Caco-2 (cell line): ENCODE measurements around the gene USP20. TPM values are rescaled to one million over a fixed set of nuclear protein-coding genes. Genes with fewer than 3 reads are reported as not detected.

Source experiments
- BruUV-seq: library from RNA; stranded (reverse); fragments of 400-500 nt; replicated peaks from 2 replicates; lab custom pipeline; 2021; lab: Mats Ljungman, UMichigan
- CTCF ChIA-PET: fragments of 300-600 bp; sonication (Branson Sonifier 250); formaldehyde crosslinking; loops from one replicate; lab custom pipeline; 2022; ENCODE audit warnings: antibody characterized with exemption; lab: Charles Lee
- POLR2A ChIA-PET: fragments of 300-600 bp; sonication (Branson Sonifier 250); formaldehyde crosslinking; loops from one replicate; lab custom pipeline; 2022; ENCODE audit warnings: antibody characterized with exemption; lab: Charles Lee
- DNase-seq, 2 experiments: peaks; one replicate each; pipeline versions ENCODE4 v3.0.0 to v3.0.0-alpha.2; 2020 to 2022
- H3K27me3 ChIP-seq: replicated peaks from 2 replicates; pipeline ENCODE4 v1.6.0; 2011; ENCODE audit warnings: low read length; ENCODE audit not compliant: control insufficient read depth, insufficient read depth
- H3K36me3 ChIP-seq: 2 replicates; pipeline ENCODE4 v1.5.1; 2011; ENCODE audit warnings: low read length; ENCODE audit not compliant: control insufficient read depth, insufficient read depth
- H3K4me1 ChIP-seq: fragments of 250-450 bp; sonication (Bioruptor Pico); 2 replicates; pipeline ENCODE4 v1.5.1; 2020; ENCODE audit warnings: mild to moderate bottlenecking
- H3K4me3 ChIP-seq: 2 replicates; pipeline ENCODE4 v1.5.1; 2011; ENCODE audit warnings: low read depth, mild to moderate bottlenecking, control low read depth, low read length
- H3K9me3 ChIP-seq: fragments of 250-450 bp; sonication (Bioruptor Pico); 2 replicates; pipeline ENCODE4 v1.5.1; 2020; ENCODE audit warnings: mild to moderate bottlenecking, moderate library complexity
- H3K27ac Mint-ChIP-seq: one replicate; pipeline ENCODE4 v1.8.0; 2022; ENCODE audit warnings: mixed read lengths; ENCODE audit not compliant: unreplicated experiment
- H3K27me3 Mint-ChIP-seq: one replicate; pipeline ENCODE4 v1.8.0; 2022; ENCODE audit warnings: mixed read lengths; ENCODE audit not compliant: insufficient read depth, unreplicated experiment
- H3K36me3 Mint-ChIP-seq: one replicate; pipeline ENCODE4 v1.8.0; 2022; ENCODE audit warnings: mild to moderate bottlenecking, mixed read lengths; ENCODE audit not compliant: insufficient read depth, unreplicated experiment
- H3K4me1 Mint-ChIP-seq: one replicate; pipeline ENCODE4 v1.8.0; 2022; ENCODE audit warnings: low read depth, mixed read lengths; ENCODE audit not compliant: unreplicated experiment
- H3K4me3 Mint-ChIP-seq: one replicate; pipeline ENCODE4 v1.8.0; 2022; ENCODE audit warnings: mild to moderate bottlenecking, moderate library complexity, mixed read lengths; ENCODE audit not compliant: unreplicated experiment
- H3K9me3 Mint-ChIP-seq: one replicate; pipeline ENCODE4 v1.8.0; 2022; ENCODE audit warnings: mixed read lengths; ENCODE audit not compliant: unreplicated experiment
- intact Hi-C: fragments of 100-400 bp; cut with micrococcal nuclease; formaldehyde crosslinking; loops from one replicate; pipeline ENCODE4 v1.10.0; 2022; ENCODE audit not compliant: unreplicated experiment
- total RNA-seq: library from RNA; stranded (reverse); gene quantifications from 2 replicates; pipeline ENCODE4 v1.2.3, GENCODE V29; 2022
- TF ChIP-seq, protein P1 (sequence below), 2 experiments: fragments of 200-600 bp in 1 of 2; IDR thresholded peaks; 1 replicate in 1 of 2; 2 replicates in 1 of 2; pipeline versions ENCODE4 v1.5.1 to v1.8.0; 2011 to 2022; ENCODE audit warnings: antibody characterized with exemption in 1 of 2, control low read depth in 1 of 2, inconsistent platforms in 1 of 2, low read depth in 1 of 2, low read length in 1 of 2, mild to moderate bottlenecking in 1 of 2, moderate library complexity in 1 of 2; ENCODE audit not compliant: insufficient read depth in 1 of 2, severe bottlenecking in 1 of 2, unreplicated experiment in 1 of 2

The USP20 gene
- total RNA-seq, 1 experiment from 2014 or later, result 13.9 TPM

DNA sequence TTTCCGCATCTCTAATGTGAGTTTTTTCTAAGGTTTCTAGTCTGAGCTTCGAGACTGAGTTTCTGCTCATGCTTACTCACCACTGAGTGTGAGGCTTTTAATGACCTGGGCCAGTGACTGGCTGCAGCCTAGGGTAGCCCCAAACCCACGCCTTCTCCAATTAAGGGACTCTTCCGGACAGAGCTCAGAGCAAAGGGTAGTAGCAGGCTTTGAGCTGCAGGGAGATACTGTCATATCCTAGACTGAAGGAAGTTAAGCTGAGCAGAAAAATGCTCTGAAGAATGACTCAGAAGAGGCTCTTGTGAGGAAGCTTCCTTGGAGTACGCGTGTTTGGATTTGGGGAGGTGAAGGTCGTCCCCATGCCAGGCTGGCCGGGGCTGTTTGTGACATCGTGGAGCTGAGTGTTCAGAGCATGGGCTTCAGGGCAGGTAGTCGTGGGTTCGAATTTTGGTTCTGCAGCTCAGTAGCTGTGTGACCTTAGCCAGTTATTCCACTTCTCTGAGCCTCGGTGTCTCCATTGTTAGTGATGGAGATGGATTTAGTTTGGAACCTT, 3.5 kb downstream of the USP20 start:
- H3K9me3 Mint-ChIP-seq, result no peaks in the 10 kb centered on the region

GRCh38 chr9:129839324-129840023, 4.2 kb downstream of the USP20 start:
- intact Hi-C loops, result no loop called here
- no TSS peak for BruUV-seq
- no peak overlapping the region for H3K4me3 ChIP-seq
- no peaks in the 10 kb centered on the region for H3K9me3 Mint-ChIP-seq
- H3K27ac Mint-ChIP-seq, result no peak overlapping the region
- peaks cover 13% of the 10 kb centered on the region for H3K36me3 Mint-ChIP-seq
- DNase-seq, result no peak
- H3K9me3 ChIP-seq, result no peaks in the 10 kb centered on the region
- ChIA-PET CTCF (no interaction called here), POLR2A (no interaction called here)
- no peaks in the 10 kb centered on the region for H3K27me3 ChIP-seq
- no peaks in the 10 kb centered on the region for H3K36me3 ChIP-seq
- no peaks in the 10 kb centered on the region for H3K4me1 Mint-ChIP-seq
- H3K27me3 Mint-ChIP-seq, result no peaks in the 10 kb centered on the region
- H3K4me1 ChIP-seq, result no peaks in the 10 kb centered on the region
- H3K4me3 Mint-ChIP-seq, result no peak overlapping the region
- TF ChIP-seq, protein P1, sequence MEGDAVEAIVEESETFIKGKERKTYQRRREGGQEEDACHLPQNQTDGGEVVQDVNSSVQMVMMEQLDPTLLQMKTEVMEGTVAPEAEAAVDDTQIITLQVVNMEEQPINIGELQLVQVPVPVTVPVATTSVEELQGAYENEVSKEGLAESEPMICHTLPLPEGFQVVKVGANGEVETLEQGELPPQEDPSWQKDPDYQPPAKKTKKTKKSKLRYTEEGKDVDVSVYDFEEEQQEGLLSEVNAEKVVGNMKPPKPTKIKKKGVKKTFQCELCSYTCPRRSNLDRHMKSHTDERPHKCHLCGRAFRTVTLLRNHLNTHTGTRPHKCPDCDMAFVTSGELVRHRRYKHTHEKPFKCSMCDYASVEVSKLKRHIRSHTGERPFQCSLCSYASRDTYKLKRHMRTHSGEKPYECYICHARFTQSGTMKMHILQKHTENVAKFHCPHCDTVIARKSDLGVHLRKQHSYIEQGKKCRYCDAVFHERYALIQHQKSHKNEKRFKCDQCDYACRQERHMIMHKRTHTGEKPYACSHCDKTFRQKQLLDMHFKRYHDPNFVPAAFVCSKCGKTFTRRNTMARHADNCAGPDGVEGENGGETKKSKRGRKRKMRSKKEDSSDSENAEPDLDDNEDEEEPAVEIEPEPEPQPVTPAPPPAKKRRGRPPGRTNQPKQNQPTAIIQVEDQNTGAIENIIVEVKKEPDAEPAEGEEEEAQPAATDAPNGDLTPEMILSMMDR (IDR thresholded peaks at IDR 0.05; ENCODE audit: insufficient read depth in 1 of 2, low read depth in 1 of 2, low read length in 1 of 2, severe bottlenecking in 1 of 2, unreplicated experiment in 1 of 2), result no peak

More for the DNA sequence above, 3.5 kb downstream of the USP20 start:
- Mint-ChIP-seq H3K4me3 (no peak overlapping the region), H3K36me3 (peaks cover 13% of the 10 kb centered on the region), H3K27ac (no peak overlapping the region), H3K4me1 (peaks cover 5% of the 10 kb centered on the region), H3K27me3 (no peaks in the 10 kb centered on the region)
- no peak for DNase-seq
- CTCF ChIA-PET, result no interaction called here
- Histone ChIP-seq H3K4me1 (peaks cover 3% of the 10 kb centered on the region; the same call in 1 of the 2 replicates), H3K9me3 (no peaks in the 10 kb centered on the region), H3K36me3 (no peaks in the 10 kb centered on the region), H3K27me3 (no peaks in the 10 kb centered on the region), H3K4me3 (no peak overlapping the region)
- POLR2A ChIA-PET, result no interaction called here
- intact Hi-C loops, result no loop called here
- BruUV-seq, result no TSS peak
- TF ChIP-seq, protein P1 (IDR thresholded peaks at IDR 0.05; ENCODE audit: insufficient read depth in 1 of 2, low read depth in 1 of 2, low read length in 1 of 2, severe bottlenecking in 1 of 2, unreplicated experiment in 1 of 2), result no peak

DNA sequence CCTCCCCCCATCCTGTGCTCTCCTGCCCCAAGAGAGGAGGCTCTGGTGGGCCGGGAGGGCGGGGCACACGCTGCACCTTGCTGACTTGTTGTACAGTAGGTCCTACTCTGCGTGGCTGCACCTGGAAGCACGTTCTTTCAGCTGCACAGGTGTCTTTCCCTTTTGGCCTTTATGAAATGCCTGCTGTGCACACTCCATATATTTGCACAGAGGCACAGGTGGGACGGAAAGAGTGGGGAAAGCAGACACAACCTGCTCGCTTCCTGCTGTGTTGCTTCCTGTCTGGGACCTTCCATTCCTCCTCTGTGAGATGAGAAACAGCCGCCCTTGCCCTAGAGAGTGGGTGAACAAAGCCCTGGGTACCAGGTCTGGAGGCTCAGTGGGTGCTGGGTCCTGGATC, 4.8 kb downstream of the USP20 start:
- H3K27me3 Mint-ChIP-seq, result no peaks in the 10 kb centered on the region
- peaks cover 8% of the 10 kb centered on the region for H3K36me3 Mint-ChIP-seq
- no peak overlapping the region for H3K4me3 Mint-ChIP-seq
- no peak for DNase-seq
- intact Hi-C loops, result no loop called here
- no peak overlapping the region for H3K27ac Mint-ChIP-seq
- H3K4me1 Mint-ChIP-seq, result no peaks in the 10 kb centered on the region
- ChIA-PET POLR2A (no interaction called here), CTCF (no interaction called here)
- no peaks in the 10 kb centered on the region for H3K4me1 ChIP-seq
- no TSS peak for BruUV-seq
- TF ChIP-seq, protein P1 (IDR thresholded peaks at IDR 0.05; ENCODE audit: insufficient read depth in 1 of 2, low read depth in 1 of 2, low read length in 1 of 2, severe bottlenecking in 1 of 2, unreplicated experiment in 1 of 2), result no peak
- no peaks in the 10 kb centered on the region for H3K9me3 ChIP-seq
- H3K9me3 Mint-ChIP-seq, result no peaks in the 10 kb centered on the region
- no peak overlapping the region for H3K4me3 ChIP-seq
- no peaks in the 10 kb centered on the region for H3K27me3 ChIP-seq
- H3K36me3 ChIP-seq, result no peaks in the 10 kb centered on the region
